ENCODE measurements around the gene NEUROD2.

The NEUROD2 gene

GRCh38 chr17:39579318-39580081, 28.2 kb downstream of the NEUROD2 start:
- Histone ChIP-seq H3K27ac (ENCODE audit: extremely low read depth, low read depth, low read length) (no peak overlapping the region), H3K4me1 (ENCODE audit: control insufficient read depth, insufficient read depth, low read length) (no peaks in the 10 kb centered on the region), H3K4me3 (ENCODE audit: low read depth, low read length) (no peak overlapping the region), H3K9me3 (ENCODE audit: control insufficient read depth, insufficient read depth, low read depth, low read length) (no peaks in the 10 kb centered on the region), H3K36me3 (ENCODE audit: control insufficient read depth in 2 of 2, insufficient read depth in 1 of 2, low read length in 2 of 2) (no peaks in the 10 kb centered on the region)
- POLR2A ChIA-PET: interaction anchor here (0.6 kb wide), 2 partner anchors 379 to 388 kb away, joined by 3 to 6 read pairs; partner anchors contain the start of gene RPL19
- CTCF ChIA-PET: interaction anchor here (0.5 to 1.8 kb wide), 8 partner anchors 15 to 286 kb away, joined by 3 to 7 read pairs (median 3); no protein-coding TSS in a partner anchor
- TF ChIP-seq ZBTB8A (tag by site-specific recombination; IDR thresholded peaks at IDR 0.05) (no peak), ZSCAN4 (tag by site-specific recombination; IDR thresholded peaks at IDR 0.05) (no peak), ZNF26 (tag by site-specific recombination; IDR thresholded peaks at IDR 0.05) (no peak), EGR2 (tag by site-specific recombination; IDR thresholded peaks at IDR 0.05; ENCODE audit: low read depth) (peak; percentile 66; the same call in 1 of the 2 replicates), ZNF202 (tag by site-specific recombination; IDR thresholded peaks at IDR 0.05; ENCODE audit: borderline replicate concordance) (no peak), REST (tag by site-specific recombination; IDR thresholded peaks at IDR 0.05) (no peak), ZNF146 (tag by site-specific recombination; IDR thresholded peaks at IDR 0.05) (no peak), ZNF423 (tag by site-specific recombination; IDR thresholded peaks at IDR 0.05) (no peak), ZNF354C (tag by site-specific recombination; IDR thresholded peaks at IDR 0.05; ENCODE audit: borderline replicate concordance, low read depth) (no peak), SCRT2 (tag by site-specific recombination; IDR thresholded peaks at IDR 0.05) (no peak), ZNF350 (tag by site-specific recombination; IDR thresholded peaks at IDR 0.05) (no peak), ZNF561 (tag by site-specific recombination; IDR thresholded peaks at IDR 0.05; ENCODE audit: borderline replicate concordance) (no peak), HOXC10 (CRISPR knock-in tag; IDR thresholded peaks at IDR 0.05) (no peak), ZNF555 (tag by site-specific recombination; conservative IDR thresholded peaks at IDR 0.05) (no peak), KLF1 (tag by site-specific recombination; IDR thresholded peaks at IDR 0.05) (peak; percentile 94), OVOL3 (tag by site-specific recombination; IDR thresholded peaks at IDR 0.05) (no peak), HIC1 (tag by site-specific recombination; IDR thresholded peaks at IDR 0.05) (no peak), ZNF596 (tag by site-specific recombination; IDR thresholded peaks at IDR 0.05) (no peak), ZNF324 (tag by site-specific recombination; IDR thresholded peaks at IDR 0.05) (no peak), ZBTB20 (tag by site-specific recombination; IDR thresholded peaks at IDR 0.05) (no peak), ZNF37A (tag by site-specific recombination; IDR thresholded peaks at IDR 0.05) (no peak), ZNF621 (tag by site-specific recombination; IDR thresholded peaks at IDR 0.05) (no peak), YY1 (tag by site-specific recombination; IDR thresholded peaks at IDR 0.05) (no peak)
- TF ChIP-seq, protein P1, sequence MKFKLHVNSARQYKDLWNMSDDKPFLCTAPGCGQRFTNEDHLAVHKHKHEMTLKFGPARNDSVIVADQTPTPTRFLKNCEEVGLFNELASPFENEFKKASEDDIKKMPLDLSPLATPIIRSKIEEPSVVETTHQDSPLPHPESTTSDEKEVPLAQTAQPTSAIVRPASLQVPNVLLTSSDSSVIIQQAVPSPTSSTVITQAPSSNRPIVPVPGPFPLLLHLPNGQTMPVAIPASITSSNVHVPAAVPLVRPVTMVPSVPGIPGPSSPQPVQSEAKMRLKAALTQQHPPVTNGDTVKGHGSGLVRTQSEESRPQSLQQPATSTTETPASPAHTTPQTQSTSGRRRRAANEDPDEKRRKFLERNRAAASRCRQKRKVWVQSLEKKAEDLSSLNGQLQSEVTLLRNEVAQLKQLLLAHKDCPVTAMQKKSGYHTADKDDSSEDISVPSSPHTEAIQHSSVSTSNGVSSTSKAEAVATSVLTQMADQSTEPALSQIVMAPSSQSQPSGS (tag by site-specific recombination; IDR thresholded peaks at IDR 0.05; ENCODE audit: low read depth): no peak
- TF ChIP-seq, protein P2, sequence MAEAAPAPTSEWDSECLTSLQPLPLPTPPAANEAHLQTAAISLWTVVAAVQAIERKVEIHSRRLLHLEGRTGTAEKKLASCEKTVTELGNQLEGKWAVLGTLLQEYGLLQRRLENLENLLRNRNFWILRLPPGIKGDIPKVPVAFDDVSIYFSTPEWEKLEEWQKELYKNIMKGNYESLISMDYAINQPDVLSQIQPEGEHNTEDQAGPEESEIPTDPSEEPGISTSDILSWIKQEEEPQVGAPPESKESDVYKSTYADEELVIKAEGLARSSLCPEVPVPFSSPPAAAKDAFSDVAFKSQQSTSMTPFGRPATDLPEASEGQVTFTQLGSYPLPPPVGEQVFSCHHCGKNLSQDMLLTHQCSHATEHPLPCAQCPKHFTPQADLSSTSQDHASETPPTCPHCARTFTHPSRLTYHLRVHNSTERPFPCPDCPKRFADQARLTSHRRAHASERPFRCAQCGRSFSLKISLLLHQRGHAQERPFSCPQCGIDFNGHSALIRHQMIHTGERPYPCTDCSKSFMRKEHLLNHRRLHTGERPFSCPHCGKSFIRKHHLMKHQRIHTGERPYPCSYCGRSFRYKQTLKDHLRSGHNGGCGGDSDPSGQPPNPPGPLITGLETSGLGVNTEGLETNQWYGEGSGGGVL (tag by site-specific recombination; IDR thresholded peaks at IDR 0.05): peak; percentile 49; the same call in 1 of the 2 replicates

All from HEK293 (cell line).